Fibroblast of skin of abdomen (primary cell): ENCODE measurements around the gene ANKRD66.
"Not testable (repeated sequence)": the region's sequence is repeated elsewhere in the genome, so short reads cannot be mapped to it uniquely, and the experiment has no call there.

Source experiments
- DNase-seq: peaks from one replicate; pipeline ENCODE4 v3.0.0-alpha.2; 2013

ANKRD66 gene

DNA sequence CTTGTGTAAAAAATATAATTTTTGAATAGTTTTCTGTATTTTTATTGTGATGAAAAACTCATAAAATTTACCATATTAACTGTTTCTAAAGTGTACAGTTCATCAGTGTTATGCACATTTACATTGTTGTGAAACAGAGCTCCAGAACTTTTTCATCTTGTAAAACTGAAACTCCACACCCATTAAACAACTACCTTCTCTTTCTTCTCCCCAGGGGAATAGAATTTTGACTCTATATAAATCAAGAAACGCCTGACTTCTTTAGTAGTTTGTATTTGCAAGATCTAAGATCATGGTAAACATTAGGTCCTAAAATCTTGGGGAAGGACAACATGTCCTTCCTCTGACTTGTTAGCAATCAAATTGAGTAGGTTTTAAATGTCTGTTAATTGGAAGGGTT is 9.1 kb downstream of the ANKRD66 start:
- no peak for DNase-seq

DNA sequence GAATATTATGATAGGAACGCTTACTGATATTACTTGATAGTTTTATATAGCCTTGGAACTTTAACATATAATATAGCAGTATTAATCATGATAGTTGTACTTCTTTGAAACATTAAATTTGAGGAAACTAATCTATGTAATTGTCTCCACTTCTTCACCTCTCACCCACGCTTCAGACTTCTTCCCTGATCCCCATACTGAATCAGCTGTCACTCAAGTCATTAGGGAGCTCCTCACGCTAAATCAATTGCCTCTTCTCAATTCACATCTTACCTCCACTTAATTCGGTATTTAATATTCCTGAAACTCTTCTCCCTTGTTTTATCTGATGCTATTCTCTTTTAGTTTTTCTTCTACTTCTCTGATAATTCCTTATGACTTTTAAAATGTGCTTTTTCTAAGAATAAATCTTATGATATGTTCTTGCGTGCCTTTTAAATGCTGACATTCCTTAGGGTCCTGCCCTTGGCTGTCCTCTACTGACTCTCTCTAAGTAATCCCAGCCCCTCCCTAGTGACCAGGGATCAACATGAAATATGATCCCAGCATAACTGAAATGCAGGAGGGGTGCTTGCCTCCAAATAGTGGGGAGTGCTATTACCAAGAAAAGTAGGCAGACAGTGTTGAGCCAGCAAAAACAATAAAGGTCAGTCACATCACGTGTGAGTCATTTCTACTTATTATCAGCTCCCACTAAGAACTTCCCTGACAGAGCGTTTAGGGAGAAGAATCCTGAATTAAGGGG is 9.9 kb downstream of the ANKRD66 start:
- DNase-seq: no peak

DNA sequence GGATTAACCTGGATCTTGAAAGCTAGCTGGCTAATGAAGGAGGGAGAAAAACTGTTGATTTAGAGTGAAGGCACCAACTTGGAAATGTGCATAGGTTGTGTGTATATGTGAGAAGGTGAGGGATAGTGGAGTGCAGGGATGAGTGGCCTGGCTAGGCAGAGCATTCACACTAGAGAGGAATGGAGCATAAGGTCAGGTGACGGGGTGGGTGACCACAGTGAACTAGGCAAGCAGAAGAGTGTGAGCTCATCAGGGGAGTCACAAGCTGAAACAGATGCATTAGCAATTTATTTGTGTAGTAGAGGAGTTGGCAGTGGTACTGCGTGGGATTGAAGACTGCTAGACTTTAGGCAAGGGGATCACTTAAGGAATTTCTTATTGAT is 10.5 kb downstream of the ANKRD66 start:
- no peak for DNase-seq

DNA sequence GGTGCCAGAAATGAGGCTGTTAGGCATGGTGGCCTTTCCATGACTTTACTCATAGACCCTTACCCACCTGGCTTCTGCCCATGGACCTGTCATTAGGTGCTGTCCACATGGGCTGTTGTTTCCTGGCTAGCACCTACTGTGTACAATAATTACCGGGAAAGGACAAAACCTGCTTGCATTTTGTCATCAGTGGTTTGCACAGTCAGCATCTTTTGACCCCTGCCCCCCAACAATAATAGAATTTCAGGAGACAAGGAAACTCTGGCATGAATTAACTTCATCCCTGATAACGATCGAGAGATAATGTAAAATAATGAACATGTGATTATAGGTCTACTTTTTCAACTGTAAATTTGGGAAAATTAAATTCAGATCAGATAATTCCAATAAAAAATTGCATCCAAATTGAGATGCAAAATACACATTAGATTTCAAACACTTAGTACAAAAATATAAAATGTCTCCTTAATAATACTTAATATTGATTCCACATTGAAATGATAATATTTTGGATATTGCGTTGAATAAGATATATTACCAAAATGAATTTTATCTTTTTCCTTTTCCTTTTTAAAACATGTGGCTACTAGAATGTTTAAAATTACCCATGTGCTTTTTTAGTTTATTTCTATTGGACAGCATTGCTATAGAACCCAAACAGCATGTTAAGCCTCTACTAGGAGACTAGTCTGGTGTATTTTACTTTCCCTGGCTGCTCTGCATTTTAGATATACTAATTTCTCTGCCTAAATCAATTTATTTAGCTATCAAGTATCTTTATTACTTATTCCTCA is 12.4 kb downstream of the ANKRD66 start:
- DNase-seq: no peak

DNA sequence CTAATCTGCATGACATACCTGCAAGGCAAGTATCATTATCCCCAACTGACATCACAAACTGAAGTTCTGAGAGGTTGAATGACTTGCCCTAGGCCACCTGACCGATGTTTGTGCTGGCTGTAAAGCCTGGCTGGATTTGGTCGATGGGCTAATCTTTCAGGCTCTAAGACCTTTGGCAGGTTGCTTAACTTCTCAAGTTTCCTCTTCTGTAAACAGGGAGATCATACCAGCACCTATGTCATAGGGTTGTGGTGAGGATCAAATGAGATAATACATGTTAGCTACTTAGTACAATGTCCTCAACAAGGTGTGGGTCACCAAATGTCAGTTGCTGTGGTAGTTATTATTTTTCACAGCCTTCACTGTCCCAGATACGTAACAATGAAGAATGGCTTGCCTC is 14.2 kb downstream of the ANKRD66 start:
- DNase-seq: no peak

DNA sequence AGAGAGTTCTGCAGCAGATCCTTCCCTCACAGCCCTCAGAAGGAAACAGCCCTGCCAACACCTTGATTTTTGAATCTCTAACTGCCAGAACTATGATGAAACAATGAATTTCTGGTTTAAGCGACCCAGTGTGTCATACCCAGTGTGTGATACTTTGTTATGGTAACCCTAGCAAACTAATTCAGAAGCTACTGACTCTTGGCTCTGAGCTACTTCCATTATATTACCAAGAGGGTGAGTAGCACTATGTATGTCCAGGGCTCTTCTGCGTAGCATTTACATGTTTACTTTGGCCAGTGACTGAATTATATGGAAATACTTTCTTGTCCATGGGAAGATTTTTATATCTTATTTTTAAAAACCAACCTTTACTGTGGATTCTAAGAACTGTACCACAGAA is 16.7 kb downstream of the ANKRD66 start:
- DNase-seq: no peak

DNA sequence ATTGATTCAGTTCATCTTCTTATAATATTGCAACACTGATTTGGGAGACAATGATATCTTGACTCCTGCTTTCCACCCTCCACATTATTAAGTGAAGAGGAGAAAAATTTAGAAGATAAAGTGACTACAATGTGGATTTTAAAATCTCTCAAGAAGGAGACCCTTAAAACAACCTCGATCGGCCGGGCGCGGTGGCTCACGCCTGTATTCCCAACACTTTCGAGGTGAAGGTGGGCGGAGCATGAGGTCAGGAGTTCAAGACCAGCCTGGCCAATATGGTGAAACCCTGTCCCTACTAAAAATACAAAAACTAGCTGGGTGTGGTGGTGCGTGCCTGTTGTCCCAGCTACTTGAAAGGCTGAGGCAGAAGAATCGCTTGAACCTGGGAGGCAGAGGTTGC is 17.5 kb downstream of the ANKRD66 start:
- not testable (repeated sequence) for DNase-seq

DNA sequence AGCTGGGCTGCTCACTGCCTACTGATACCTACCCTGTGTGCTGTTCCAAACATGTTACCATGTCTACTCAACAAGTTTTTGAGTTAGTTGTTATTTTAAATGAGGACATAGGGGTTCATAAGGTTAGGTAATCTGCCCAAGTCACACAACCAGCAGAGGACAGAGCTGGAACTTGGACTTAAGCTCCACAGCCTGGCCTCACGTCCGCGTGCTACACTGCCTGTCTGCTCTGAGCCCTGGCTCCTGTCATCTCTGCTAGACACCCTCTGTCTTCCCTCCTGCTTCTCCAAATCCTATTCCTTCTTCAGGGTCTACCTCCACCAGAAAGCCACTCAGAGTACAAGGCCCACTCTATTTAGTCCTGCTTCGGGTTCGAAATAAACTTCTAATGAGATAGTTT is 18.2 kb downstream of the ANKRD66 start:
- no peak for DNase-seq

DNA sequence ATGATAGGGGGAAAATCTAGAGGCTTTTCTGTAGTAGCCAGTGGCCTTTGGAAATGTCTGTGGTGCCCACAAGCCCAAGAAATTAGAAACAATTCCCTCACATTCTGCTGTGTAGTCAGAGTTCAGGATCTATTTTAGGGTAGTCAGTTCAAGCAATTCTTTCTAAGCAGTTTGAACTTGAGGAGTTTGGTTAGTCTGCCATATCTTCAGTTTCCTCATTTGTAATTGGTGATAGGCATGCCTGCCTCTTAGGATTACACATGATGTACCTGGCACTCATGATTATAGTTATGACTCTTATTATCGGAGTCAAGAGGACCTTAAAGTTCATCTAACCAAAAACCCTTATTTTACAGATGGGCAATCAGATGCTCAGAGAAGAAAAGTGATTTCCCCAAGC is 25.3 kb downstream of the ANKRD66 start:
- DNase-seq: no peak

DNA sequence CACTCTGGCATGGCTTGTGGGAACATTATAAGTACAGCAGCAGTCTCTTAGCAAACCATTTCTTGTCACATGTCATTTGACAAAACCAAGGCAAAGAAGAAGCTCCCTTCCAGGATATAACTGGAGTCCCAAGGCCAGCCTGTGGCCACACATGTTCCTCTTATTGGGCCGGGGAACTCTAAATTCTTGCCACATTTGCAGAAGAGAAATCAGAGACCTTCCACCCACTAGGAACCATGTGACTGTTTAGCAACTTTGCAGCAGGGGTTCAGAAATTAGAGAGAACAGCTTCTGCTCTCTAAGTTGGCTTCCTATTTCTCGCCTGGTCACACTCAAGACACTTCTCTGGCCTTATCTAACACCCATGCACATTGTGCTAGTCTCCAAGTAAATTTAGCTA is 26.0 kb downstream of the ANKRD66 start:
- DNase-seq: no peak

DNA sequence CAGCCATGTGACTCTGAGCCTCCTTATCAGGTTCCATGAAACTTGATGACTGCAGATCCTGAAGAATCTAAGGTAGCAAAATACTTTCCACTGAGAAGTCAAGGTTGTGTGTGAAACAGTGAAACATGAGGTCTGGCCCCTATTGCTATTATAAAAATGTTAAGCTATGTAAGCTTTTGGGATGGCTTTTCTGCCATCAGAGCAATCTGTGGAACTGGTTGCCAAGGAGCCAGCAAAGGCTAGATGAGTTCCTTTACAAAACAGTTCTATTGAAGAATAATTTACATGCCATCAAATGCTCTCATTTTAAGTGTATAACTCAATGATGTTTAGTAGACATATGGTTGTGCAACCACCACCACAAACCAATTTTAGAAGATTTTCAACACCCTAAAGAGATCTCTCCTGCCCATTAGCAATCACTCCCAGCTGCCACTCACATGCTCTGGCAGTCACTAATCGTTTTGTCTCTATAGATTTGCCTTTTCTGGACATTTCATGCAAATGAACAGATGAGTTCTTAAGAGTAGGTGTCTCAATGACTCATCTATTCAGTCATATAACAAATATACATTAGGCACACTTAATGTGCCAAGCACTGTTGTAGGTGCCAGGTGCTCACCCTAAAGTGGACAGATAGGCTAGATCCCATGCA is 26.6 kb downstream of the ANKRD66 start:
- DNase-seq: no peak

DNA sequence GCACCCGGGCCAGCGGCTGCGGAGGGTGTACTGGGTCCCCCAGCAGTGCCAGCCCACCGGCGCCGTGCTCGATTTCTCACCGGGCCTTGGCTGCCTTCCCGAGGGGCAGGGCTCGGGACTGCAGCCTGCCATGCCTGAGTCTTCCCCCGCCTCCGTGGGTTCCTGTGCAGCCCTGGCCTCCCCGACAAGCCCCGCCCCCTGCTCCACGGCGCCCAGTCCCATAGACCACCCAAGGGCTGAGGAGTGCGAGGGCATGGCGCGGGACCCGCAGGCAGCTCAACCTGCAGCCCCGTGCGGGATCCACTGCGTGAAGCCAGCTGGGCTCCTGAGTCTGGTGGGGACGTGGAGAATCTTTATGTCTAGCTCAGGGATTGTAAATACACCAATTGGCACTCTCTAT is 28.0 kb downstream of the ANKRD66 start:
- DNase-seq: not testable (repeated sequence)

DNA sequence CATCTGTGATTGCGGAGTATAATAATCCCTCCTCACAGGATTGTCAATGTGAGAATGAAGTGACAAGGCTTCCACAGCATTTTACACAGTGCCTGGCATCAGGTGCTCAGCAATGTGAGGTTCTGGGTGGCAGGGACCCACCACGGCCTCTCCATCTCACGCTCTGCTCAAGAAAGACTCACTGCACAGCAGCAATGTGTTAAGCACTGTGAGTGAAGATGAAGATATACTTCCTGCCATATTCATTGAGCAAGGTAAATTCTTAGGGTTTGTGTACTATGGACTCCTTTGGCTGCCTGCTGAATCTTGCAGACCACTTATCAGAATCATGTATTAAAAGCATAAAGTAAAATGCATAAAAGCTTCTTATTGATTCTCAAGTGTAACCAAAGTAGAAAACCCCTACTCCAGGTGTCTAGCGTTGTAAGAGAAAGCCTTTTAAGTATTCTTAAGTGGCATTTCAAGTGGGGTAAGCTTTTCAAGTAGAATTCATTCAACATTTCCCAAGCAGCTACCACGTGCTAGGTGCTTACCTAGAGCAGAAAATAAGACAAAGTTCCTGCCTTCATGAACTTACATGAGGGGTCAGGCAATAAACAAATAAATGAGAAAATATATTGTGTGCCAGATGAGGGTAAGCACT is 29.5 kb downstream of the ANKRD66 start:
- DNase-seq: no peak

DNA sequence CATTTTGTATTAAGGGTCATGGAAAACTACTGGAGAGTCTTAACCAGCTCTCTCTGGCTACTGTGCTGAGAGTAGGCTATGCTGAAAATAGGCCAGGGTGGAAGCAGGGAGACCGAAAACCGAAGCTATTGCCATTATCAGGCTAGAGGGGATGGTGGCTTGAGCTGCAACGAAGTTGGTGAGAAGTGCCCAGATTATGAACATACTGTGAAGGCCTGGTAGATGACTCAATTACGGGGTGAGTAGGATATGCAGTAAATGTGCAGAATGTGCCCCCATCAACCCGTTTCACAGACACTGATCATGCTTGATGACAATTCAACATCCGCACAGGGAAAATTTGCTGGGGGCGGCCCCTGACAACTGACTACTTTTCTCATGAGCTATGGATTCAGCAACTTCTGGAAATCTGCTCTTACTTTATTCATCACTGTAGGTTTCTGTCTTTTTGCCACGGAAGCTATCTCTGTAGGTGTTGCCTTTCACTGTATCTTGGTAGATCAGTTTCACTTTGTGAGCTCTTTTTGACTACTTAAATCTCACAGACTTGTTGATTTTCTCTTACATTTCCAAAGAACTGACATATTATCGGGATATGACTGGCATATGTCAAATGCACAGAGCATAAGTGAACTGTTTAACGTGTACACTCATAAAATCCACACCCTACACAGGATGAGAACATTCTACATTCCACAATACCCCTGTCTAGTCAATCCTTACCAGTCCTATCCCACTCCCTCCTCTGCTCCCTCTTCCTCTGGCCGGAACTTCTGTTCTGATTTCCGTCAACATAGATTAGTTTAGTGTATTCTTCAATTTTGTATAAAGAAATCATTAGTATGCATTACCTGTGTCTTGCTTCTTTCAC is 31.0 kb downstream of the ANKRD66 start:
- DNase-seq: no peak

DNA sequence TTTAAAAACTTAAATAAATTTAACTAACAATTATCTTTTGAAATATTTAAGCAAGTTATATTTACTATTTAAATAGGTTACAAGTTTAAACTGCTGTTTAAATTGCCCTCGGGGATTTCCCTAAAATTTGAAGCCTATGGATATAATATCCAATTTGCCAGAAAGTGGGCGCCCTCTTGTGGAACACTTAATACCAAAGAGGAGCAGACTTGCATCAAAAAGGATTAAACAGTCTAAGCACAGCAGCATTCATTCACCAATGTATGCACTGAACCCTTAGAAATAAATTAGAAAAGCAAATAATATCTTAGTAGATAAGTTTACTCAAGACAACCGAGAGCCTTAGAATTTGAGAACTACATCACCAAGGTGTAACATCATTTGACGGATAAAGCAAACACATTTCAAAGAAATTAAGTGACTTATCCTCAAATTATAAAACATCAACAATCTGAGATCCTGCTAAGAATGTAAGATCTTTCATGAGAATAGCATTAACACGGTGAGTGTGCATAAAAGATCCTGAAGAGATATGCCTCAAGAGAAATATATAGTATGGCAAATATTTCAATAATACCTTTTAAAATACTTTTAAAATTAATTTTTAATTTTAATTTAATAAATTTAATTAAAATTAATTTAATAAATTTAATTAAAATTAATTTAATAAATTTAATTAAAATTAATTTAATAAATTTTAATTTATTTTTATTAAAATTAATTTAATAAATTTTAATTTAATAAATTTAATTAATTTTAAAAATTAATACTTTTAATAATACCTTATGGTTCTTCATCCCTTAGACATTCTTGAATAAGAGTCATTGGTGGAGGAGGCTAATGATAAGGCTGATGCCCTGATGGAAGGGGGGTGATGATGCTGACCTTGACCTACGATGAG is 35.0 kb downstream of the ANKRD66 start:
- DNase-seq: peak; percentile 32

DNA sequence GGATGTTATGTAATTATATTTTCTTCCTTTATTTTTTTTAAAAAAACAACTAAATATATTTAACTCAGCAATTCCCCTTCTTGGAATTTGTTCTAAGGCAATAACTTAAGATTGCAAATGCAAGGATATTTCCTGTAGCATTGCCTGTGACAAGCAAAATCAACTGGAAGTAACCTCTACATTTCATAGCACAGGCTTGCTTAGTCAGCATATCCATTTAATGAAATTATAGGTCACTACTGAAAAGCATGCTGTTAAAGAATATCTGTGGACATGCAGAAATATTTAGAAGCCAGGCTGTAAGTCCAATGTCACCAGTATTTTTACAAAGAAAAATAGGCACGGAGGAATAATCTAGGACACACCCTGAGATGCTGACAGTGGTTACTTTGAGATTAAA is 37.8 kb downstream of the ANKRD66 start:
- no peak for DNase-seq

DNA sequence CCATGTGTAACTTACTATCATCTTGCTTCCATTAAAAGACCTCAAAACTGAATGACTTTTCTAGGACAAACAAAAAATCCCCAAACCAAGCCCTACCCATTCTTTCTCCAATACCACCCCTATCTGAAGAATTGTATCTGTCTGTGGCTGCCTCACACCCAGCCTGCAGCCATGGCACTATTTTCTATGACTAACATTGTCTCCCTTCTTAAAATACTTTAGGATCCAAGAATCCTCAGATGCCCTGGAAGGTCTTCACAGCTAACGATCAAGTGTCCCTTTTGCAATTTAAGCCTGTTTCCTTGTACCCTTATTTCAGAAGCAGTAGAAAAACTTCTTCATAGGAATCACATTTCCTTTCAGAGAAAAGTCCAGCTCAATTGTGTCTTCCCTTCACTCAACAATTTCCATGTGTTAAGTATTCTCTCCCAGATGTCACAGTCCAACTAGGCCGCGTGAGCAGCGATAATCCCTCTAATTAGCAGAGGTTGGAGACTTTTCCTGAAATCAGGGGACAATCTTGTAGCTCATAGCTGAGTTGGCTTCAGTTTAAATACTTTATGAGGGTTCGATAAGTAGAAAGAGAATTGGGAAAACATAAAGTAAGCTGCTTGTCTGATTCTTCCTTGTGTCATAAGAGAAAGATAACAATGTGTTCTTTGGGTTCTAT is 41.3 kb downstream of the ANKRD66 start:
- no peak for DNase-seq

DNA sequence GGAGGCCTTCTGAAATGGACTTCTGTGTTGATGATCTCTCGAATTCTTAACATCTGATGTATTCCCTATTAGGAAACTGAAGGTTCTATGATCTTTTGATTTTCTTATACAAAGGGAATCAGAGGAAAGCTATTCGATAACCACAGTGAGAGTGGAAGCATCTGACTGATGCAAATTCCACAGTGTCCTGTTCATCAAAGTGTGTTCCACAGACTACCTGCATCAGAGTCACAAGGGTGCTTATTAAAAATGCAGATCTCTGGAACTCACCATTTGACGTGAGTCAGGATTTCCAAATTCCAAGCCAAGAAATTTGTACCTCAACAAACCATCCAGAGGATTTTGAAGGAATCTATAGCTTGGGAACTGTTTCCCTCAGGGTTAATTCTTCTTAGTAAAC is 42.1 kb downstream of the ANKRD66 start:
- DNase-seq: no peak

DNA sequence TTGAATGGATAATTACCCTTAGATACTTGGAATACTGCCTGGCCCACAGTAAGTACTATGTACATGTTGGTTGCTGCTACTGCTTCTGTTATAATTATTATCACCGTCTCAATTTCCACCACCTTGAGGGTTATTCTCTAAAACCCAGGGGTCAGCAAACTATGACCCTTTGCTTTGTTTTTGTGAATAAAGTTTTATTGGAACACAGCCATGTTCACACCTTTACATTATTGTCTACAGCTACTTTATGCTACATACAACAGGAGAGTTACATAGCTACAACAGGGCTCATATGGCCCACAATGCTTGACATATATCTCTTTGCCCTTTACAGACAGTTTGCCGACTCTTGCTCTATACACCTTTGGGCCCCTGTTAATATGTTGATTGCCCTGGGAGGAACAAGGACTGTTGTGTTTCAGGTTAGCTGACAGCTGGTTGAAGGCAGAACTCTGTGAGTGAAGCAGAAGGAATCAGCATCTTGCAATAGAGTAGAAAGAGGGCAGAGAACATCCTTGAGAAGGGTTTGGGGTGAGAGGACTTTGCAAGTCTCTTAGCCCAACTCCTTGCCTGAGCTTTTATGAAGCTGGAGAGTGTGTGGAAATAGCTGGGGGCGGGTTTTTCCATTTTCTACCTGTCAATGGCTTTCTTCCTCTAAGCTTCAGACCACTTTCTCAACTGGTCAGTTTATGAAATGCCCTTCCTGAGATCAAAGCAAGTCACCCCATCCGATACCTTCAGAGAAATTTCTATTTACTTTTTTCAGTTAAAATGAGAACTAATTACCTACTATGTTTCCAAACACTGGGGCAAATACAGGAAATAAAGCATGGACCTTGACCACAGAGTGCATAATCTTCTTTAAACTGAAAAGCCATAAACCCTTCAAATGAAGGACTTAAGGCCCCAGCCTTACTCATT is 43.0 kb downstream of the ANKRD66 start:
- no peak for DNase-seq
